GM23248 (cell line): ENCODE results near the gene IFRD1. TPM values are rescaled to one million over a fixed set of nuclear protein-coding genes. Genes with fewer than 3 reads are reported as not detected.
A peak's percentile ranks its signal among the peaks of the same experiment; 100 is the strongest.

Source experiments
- DNase-seq: peaks from one replicate; pipeline ENCODE4 v3.0.0-alpha.2; 2015
- H2AFZ ChIP-seq: fragments of 200-600 bp; sonication (generic); 2 replicates; pipeline ENCODE4 v1.6.1; 2016; ENCODE audit warnings: antibody characterized with exemption
- H3F3A ChIP-seq: fragments of 200-600 bp; sonication (generic); 2 replicates; pipeline ENCODE4 v1.6.1; 2016; ENCODE audit warnings: mild to moderate bottlenecking, antibody characterized with exemption, mixed run types; ENCODE audit not compliant: insufficient read depth
- H3K27ac ChIP-seq: fragments of 200-600 bp; sonication (generic); 2 replicates; pipeline ENCODE4 v1.5.1; 2016; ENCODE audit warnings: mild to moderate bottlenecking
- H3K27me3 ChIP-seq: fragments of 200-600 bp; sonication (generic); replicated peaks from 2 replicates; pipeline ENCODE4 v1.6.1; 2016; ENCODE audit warnings: mild to moderate bottlenecking; ENCODE audit not compliant: insufficient read depth
- H3K36me3 ChIP-seq: fragments of 200-600 bp; sonication (generic); 2 replicates; pipeline ENCODE4 v1.6.1; 2016; ENCODE audit warnings: low read depth, mild to moderate bottlenecking
- H3K4me1 ChIP-seq: fragments of 200-600 bp; sonication (generic); 2 replicates; pipeline ENCODE4 v1.6.1; 2016; ENCODE audit warnings: mild to moderate bottlenecking; ENCODE audit not compliant: insufficient read depth
- H3K4me2 ChIP-seq: fragments of 200-600 bp; sonication (generic); one replicate; pipeline ENCODE4 v1.6.1; 2016; ENCODE audit warnings: mild to moderate bottlenecking; ENCODE audit not compliant: unreplicated experiment
- H3K4me3 ChIP-seq: fragments of 200-600 bp; sonication (generic); 2 replicates; pipeline ENCODE4 v1.5.1; 2016; ENCODE audit warnings: mild to moderate bottlenecking
- H3K79me2 ChIP-seq: fragments of 200-600 bp; sonication (generic); 2 replicates; pipeline ENCODE4 v1.6.1; 2016; ENCODE audit warnings: mild to moderate bottlenecking; ENCODE audit not compliant: insufficient read depth
- H3K9ac ChIP-seq: fragments of 200-600 bp; sonication (generic); 2 replicates; pipeline ENCODE4 v1.6.1; 2016; ENCODE audit warnings: mild to moderate bottlenecking
- H3K9me2 ChIP-seq: fragments of 200-600 bp; sonication (generic); 2 replicates; pipeline ENCODE4 v1.6.1; 2016; ENCODE audit warnings: mixed run types, mild to moderate bottlenecking, moderate library complexity; ENCODE audit not compliant: insufficient read depth
- H3K9me3 ChIP-seq: fragments of 200-600 bp; sonication (generic); one replicate; pipeline ENCODE4 v1.6.1; 2017; ENCODE audit warnings: low read depth
- H4K20me1 ChIP-seq: fragments of 200-600 bp; sonication (generic); 2 replicates; pipeline ENCODE4 v1.6.0; 2016; ENCODE audit not compliant: insufficient read depth
- EZH2 ChIP-seq: fragments of 200-600 bp; sonication (generic); IDR thresholded peaks from 2 replicates; pipeline ENCODE4 v1.6.1; 2018; ENCODE audit warnings: antibody characterized with exemption, mild to moderate bottlenecking; ENCODE audit not compliant: insufficient read depth, poor library complexity, severe bottlenecking
- EZH2phosphoT487 ChIP-seq: fragments of 200-600 bp; sonication (generic); IDR thresholded peaks from 2 replicates; pipeline ENCODE4 v1.6.1; 2018; ENCODE audit warnings: antibody characterized with exemption, moderate library complexity, mild to moderate bottlenecking, low read depth; ENCODE audit not compliant: insufficient read depth
- WGBS, 2 experiments: methylation state at CpG; one replicate each; pipeline ENCODE4 v1.1.6; 2015 to 2017; ENCODE audit warnings: low lambda C conversion rate in 2 of 2, low coverage in 1 of 2; ENCODE audit errors: missing lambda C conversion rate in 2 of 2; 5-methylcytosine and 5-hydroxymethylcytosine counted together
- in situ Hi-C: fragments of 300-500 bp; cut with MboI; formaldehyde crosslinking; loops from 2 replicates; pipeline ENCODE4 v1.15.0; 2020
- polyA plus RNA-seq: library from polyadenylated mRNA; unstranded; fragments of >200 nt; fragmentation: Nextera tagmentation; extraction: Ambion mirVana; gene quantifications from 2 replicates; pipeline ENCODE4 v1.2.1, GENCODE V29; 2016
- total RNA-seq: library from RNA; depleted of rRNA; stranded (reverse); fragments of >200 nt; shearing (Covaris generic); gene quantifications from 2 replicates; pipeline ENCODE4 v1.2.3, GENCODE V29; 2014

IFRD1 gene
- total and polyA plus RNA-seq, 2 experiments from 2014 or later = 61.4 to 71.9 TPM

DNA sequence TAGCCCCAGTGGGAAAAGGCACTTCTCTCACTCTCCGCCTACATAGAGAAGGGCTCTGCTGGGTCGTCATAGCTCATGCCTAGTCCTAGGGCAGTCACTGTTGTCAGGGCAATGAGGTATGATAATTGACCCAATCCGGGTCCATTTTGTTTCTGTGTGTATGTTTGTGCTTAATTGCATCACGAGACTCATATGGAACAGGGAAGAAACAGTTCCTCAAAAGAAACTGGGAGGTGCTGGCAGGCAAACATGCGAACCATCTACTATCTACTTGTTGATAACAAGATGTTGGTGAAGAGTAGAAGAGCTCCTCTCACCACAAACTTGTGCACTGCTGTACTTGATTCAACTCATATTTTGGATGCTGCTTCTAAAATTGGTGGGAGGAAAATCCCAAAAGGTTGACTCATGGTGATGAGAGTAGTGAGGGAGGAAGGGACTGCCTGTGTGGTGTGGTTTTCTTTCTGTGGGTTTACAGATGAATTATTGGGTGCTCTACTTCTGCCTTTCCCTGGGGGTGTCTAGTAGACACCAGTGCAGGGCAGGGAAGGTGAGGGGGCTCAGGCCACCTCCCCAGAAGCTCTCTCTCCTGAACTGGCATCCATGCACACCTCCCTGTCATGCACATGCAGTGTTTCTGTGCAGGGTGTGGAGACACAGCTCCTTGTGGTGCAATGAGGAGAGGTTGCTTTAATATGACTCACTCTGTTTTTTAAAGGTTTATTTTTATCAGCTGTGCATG lies 59.9 kb downstream of the IFRD1 start:
- Histone ChIP-seq H4K20me1 (no peaks in the 10 kb centered on the region), H3K79me2 (no peaks in the 10 kb centered on the region), H3K9ac (peak overlapping the region; percentile 36), H3K4me3 (peak overlapping the region; percentile 37; the same call in 1 of the 2 replicates), H3K36me3 (no peaks in the 10 kb centered on the region), H3K27me3 (no peaks in the 10 kb centered on the region), H3K4me2 (peak overlapping the region; percentile 65), H3K27ac (peak overlapping the region; percentile 81), H3K9me2 (no peaks in the 10 kb centered on the region), H3K4me1 (peaks cover 19% of the 10 kb centered on the region), H3F3A (peaks cover 31% of the 10 kb centered on the region), H2AFZ (peak overlapping the region; percentile 43), H3K9me3 (no peaks in the 10 kb centered on the region)
- TF ChIP-seq EZH2 (no peak), EZH2phosphoT487 (no peak)
- 21 to 25% methylated on average over 5 of the region's 5 CpGs for whole genome bisulfite sequencing, 2 experiments
- in situ Hi-C loops = no loop called here
- peak; percentile 88 for DNase-seq

- Histone ChIP-seq H3F3A (peaks cover 31% of the 10 kb centered on the region), H3K27ac (peak overlapping the region; percentile 81), H3K27me3 (no peaks in the 10 kb centered on the region), H3K79me2 (no peaks in the 10 kb centered on the region), H3K9ac (no peak overlapping the region), H4K20me1 (no peaks in the 10 kb centered on the region), H3K4me2 (peak overlapping the region; percentile 65), H3K9me3 (no peaks in the 10 kb centered on the region), H3K4me1 (peaks cover 19% of the 10 kb centered on the region), H3K9me2 (no peaks in the 10 kb centered on the region), H3K36me3 (no peaks in the 10 kb centered on the region), H2AFZ (peak overlapping the region; percentile 43; the same call in 1 of the 2 replicates), H3K4me3 (0 out of 2 replicates have a peak overlapping the region, but pooled peaks have one; percentile 37)
- in situ Hi-C loops = no loop called here
- DNase-seq = no peak
- TF ChIP-seq EZH2phosphoT487 (no peak), EZH2 (no peak)
Measured at GRCh38 chr7:112510743-112511110, 60.5 kb downstream of the IFRD1 start.

- peaks cover 19% of the 10 kb centered on the region for H3K4me1 ChIP-seq
- H3K36me3 ChIP-seq = no peaks in the 10 kb centered on the region
- in situ Hi-C loops = no loop called here
- H3F3A ChIP-seq = peaks cover 31% of the 10 kb centered on the region
- no peak overlapping the region for H3K27ac ChIP-seq
- no peak overlapping the region for H3K4me3 ChIP-seq
- no peak for TF ChIP-seq EZH2phosphoT487
- no peak for TF ChIP-seq EZH2
- H3K79me2 ChIP-seq = no peaks in the 10 kb centered on the region
- WGBS, 2 experiments = 88 to 90% methylated on average over 6 of the region's 6 CpGs
- H4K20me1 ChIP-seq = no peaks in the 10 kb centered on the region
- no peak overlapping the region for H2AFZ ChIP-seq
- no peak overlapping the region for H3K9ac ChIP-seq
- DNase-seq = no peak
- H3K27me3 ChIP-seq = no peaks in the 10 kb centered on the region
- H3K4me2 ChIP-seq = no peak overlapping the region
- no peaks in the 10 kb centered on the region for H3K9me2 ChIP-seq
- no peaks in the 10 kb centered on the region for H3K9me3 ChIP-seq
Measured at GRCh38 chr7:112511451-112512202, 61.4 kb downstream of the IFRD1 start.

- H3K4me2 ChIP-seq = no peak overlapping the region
- 0 out of 2 replicates have a peak, but pooled peaks cover 8% of the 10 kb centered on the region for H3K27me3 ChIP-seq
- no peaks in the 10 kb centered on the region for H3K9me3 ChIP-seq
- no peaks in the 10 kb centered on the region for H3K36me3 ChIP-seq
- peaks cover 19% of the 10 kb centered on the region for H3K4me1 ChIP-seq
- H3F3A ChIP-seq = peaks cover 31% of the 10 kb centered on the region
- TF ChIP-seq EZH2phosphoT487 = no peak
- no peak for TF ChIP-seq EZH2
- no peak overlapping the region for H2AFZ ChIP-seq
- in situ Hi-C loops = no loop called here
- no peak overlapping the region for H3K27ac ChIP-seq
- no peak for DNase-seq
- WGBS, 2 experiments = 63 to 64% methylated on average over 5 of the region's 5 CpGs
- H3K9me2 ChIP-seq = no peaks in the 10 kb centered on the region
- H3K79me2 ChIP-seq = no peaks in the 10 kb centered on the region
- H3K4me3 ChIP-seq = no peak overlapping the region
- H3K9ac ChIP-seq = no peak overlapping the region
- no peaks in the 10 kb centered on the region for H4K20me1 ChIP-seq
Measured at GRCh38 chr7:112512451-112513210, 62.4 kb downstream of the IFRD1 start.
